Cerebellar cortex (tissue), 1 donor: ENCODE measurements around the gene PAK1.

Experiments used
- DNase-seq: peaks from one replicate; pipeline ENCODE4 v3.0.0-alpha.2; 2015; ENCODE audit warnings: low spot score

PAK1 gene

DNA sequence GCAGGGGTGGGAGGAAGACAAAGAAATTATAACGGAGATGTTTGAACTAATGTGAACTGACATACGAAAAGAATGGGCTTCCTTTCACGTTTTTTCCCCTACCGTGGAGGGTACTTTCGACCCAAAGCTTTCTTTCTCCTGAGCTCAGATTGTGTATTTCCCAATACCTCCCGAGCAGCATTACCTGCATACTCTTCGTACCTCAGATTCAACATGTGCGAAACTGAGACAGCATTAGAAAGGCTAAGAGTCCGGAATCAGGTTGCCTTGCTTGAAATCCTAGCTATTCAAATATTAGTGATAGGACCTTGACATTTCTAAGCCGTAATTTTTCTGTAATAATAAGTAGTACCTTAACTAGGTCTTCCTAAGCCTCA lies 778 bp upstream of the PAK1 start:
- peak; percentile 50 for DNase-seq

DNA sequence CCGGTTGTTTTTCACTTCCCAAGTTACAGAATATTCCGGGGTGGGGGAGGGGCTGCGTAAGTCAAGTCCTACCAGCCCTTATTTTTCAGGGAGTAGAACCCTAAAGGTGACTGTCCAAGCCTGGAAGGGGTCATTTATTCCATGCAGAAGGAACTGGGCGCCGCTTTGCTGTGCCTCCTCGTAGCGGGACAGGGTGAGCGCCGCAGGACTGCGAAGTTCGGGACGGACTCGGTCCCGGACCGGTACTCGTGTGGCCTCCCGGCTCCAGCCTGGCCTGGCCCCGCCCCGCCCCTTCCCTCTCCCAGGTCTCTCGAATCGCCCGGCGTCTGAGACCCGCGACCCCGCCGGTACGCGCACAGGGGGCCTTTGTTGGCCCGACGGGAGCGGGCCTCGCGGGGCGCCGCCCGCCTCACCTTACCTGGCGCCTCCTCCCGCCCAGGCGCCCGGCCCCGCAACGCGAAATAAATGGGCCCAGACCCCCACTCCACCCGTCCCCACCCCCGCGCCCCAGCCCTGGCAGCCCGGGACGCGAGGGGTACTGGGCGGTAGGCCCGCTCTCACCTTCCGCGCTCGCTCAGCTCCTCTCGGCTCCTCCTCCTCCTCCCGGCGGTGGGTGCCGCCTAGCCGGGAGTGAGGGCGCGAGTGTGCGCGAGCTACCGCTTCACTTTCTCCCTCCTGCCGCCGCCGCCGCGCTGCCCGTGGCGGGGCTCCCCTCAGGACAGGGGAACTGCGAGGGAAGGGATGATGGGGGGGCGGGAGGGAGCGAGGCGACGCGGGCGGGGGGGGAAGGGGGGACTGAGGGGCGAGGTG lies 698 bp downstream of the PAK1 start:
- DNase-seq, result peak; percentile 37

DNA sequence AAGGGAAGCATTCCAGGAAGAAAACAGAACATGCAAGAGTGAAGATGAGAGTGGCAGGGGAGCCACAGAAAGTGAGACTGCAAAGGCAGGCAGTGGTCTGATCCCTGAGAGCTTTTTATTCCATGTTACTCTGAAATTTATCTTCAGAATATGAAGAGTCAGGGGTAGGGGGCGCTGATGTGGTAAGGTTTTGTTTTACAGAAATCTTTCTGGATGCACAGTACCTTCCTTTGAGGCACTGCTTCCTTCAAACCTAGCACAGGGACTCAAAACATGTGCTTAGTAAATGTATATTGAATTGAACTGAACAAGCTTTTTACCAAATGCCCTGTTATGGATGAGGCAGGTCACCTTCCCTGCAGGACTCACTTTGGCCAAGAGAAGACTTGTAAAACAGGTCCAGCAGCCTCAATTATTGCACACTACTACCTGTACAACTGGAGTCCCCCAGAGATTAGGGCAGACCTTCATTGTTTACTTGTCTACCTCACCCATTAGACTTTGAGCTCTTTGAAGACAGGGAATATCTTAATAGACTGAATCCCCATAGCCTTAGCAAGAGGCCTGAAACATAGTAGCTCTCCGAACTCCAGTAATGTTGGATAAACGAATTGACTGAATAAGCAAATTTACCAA lies 2.2 kb downstream of the PAK1 start:
- DNase-seq, result peak; percentile 68

DNA sequence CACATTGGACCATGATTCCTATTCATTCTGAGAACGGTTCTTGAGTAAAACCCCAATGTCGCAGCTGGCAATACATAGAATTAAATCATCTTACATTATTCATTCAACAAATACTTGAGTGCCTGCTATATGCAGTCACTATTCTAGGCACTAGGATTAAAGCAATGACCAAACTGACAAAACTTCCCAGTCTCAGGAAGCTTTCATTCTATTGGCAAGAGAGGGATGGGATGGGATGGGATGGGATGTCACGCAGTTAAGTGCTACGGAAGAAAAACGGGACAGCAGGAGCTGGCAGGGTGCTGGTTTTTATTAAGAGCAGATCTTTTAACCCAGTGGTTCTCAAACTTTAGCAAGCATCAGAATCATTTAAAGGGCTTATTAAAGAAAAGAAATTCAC lies 2.9 kb downstream of the PAK1 start:
- DNase-seq, result peak; percentile 25

DNA sequence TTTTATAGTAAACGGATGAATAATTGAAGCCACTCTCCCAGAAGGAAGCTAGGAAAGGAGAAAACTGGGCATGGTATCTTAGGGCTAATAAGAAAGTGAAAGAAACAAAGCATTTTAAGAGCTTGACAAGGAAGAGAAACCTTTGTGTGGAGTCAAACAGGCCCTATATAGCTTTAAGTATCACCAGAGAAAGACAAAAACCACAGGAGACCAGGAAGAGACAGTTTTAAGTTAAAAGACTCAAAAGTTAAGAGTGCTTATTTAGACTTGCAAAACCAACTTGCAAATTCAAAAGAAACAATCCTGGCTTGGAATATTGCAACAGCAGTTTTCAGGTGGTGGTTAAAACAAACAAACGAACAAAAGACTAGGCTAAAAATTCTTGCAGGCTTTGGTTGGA lies 3.4 kb downstream of the PAK1 start:
- DNase-seq, result no peak

DNA sequence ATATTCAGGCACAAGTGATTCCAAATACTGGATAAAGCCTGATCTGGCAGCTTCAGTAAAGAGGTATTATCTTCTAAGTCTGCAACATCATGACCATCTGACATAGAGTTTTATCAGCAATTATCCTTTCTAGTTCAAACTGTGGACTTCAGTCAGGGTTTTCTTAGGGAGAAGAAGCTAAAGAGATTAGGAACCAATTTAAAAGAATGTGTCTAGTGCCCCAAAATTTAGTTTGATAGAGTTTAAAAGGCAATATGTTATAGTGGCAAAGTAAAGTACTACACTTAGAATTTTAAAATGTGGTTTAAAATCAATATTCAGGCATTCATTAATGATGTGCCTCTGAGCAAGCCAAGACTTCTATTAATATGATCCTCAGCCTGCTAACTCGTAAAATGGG lies 5.4 kb downstream of the PAK1 start:
- DNase-seq, result no peak

DNA sequence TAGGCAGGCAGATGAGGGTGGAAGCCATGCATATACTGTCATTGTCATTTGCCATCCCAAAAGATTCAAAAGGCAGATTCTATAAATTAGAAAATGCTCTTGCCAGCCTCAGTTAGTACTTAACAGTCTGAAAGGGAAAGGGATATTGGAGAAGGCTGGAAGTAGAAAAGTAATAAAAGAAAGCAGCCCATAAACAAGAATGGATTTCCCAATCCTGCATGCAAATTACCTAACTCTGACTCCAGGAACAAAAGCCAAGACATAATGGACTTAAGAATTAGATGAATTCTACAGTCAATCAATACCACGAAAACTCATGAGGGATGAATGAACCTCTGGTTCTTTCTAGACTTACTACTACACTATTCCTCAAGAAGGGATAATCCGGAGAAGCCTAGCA lies 5.9 kb downstream of the PAK1 start:
- no peak for DNase-seq

DNA sequence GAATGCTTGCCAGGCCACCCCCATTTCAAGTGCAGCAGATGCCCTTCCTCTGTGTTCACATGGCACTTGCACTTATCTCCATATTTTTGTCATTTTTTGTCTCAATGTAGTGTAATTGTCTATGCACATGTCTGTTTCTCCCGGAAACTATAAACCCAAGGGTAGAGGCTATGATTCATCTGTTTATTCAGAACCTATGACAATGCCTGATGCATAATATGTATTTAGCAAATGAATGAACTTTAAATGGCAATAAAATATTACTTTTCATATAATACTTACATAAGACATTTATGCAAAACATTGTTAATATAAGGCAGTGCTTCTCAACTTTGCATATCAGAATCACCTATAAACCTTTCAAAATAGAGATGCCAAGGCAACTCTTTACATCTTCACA lies 6.7 kb downstream of the PAK1 start:
- no peak for DNase-seq

DNA sequence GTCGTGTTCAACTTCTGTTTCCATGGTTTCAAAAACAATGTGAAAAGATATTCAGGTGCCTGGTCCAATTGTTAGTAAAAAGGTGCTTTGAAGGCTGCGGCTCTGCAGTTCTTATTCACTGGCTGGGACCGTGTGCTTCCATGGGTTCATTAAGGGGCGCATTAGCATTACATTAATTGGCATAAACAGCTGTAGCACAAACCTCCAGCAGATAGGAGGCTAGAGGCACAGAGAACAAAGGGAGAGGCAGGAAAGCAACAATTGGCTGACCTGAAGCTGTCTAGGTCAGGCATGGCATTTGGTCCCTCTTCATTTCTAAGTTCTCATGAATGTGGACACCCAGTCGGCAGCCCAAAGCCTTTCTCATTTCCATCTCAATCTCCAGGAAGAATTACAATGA lies 16.6 kb downstream of the PAK1 start:
- no peak for DNase-seq

DNA sequence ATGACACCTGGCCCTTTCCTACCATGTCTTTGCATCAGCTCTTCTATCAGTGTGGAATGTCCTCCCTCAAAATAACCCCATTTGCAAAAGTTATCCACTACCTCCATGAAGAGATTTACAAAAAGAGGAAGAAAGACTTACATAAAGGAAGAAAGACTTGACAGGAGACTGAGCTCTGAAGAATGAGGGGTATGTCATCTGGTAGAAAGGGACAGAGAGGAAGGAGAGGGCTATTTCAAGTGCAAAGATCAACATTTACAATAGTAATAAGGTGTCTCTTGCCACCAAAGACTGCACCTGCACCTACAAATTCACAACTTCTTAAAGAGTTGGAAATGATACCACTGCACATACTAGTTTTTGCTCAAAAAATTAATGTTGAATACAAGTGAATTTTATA lies 18.2 kb downstream of the PAK1 start:
- no peak for DNase-seq

DNA sequence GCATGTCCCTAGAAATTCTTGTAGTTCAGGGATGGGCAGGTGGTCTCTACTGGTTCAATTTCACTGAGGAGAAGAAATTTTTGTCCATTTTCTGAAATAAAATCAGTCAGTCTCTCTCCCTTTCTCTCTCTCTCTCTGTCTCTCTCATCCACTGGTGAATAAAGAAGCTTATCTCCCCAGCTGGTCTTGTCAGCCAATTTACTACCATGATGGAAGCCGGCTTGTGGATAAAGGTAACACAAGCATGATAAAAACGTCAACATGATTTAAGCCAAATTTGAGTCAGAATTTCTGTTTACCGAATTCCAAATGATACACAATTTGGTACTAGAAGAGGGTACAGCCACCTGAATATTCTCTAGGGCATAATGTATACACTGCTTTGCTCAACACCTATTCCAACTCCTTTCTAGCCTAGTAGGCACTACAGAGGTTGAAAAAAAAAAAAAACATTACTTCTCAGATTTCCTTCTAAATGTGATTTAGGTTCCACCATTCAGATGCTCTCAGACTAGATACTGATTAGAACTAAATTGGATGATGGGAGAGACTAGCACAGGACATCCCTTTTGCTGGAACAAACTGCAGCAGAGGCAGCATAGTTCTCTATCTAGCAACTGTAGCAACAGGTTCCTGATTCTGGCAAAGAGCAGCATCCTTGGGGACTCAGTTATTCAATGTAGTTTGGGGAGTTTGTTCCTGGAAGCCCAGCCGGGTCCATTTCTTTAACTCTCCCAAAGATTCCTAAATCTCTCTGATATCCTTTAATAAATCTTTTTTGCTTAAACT lies 18.8 kb downstream of the PAK1 start:
- DNase-seq, result no peak

DNA sequence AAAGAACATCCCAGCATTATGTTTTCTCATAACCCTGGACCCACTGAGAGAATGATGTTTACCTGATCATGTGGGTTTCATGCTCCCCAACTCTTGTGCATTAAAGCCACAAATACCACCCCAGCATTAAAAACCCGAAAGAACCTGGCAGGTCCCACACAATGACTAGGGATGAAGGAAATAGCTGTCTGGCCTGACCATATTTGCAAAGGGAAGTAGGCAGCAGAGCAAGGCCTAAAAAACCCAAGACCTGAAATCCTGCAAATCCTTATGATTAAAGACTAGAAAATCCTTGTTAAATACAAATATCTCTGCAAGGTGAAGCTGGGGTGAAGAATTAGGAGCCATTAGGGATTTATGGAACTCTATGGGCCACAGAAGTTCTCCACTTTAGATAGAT lies 23.7 kb downstream of the PAK1 start:
- DNase-seq, result no peak

DNA sequence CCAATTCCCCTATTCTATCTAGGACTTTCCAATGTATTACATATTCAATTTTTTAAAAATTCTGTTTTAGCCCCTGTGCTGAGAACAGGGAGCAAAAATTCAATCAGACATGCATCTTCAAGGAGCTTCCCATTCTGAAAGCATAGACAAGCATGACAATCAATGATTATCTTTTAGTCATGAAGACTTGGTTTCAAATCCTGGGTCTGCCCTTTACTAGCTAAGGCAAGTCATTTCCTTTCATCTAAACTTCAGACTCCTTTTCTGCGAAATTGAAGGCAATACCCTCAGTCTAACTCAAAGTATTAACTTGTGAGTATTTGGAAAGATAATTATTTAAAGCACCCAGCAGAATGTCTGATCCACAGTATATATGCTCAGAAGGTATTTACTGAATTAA lies 24.1 kb downstream of the PAK1 start:
- DNase-seq, result no peak

DNA sequence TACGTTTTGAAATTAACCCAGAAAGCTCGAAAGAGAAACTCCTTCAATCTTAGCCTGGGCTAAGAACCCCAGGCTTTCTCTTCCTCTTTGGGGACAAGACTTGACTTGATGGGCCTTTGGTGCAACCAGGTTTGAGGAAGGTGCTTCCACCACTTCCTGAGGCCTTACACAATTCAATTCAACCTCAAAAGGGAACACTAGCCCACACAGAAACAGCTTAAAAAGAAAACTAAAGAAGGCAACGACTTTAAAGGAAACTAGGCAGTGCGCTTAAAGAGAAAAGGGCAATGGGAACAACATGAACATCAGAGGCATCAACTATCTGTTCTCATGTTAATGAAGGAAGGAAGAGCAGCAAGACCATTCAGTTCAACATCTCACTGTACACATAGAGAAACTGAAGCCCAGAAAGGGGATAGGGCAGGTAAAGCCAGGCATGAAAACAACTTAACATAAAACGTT lies 24.8 kb downstream of the PAK1 start:
- DNase-seq, result no peak

DNA sequence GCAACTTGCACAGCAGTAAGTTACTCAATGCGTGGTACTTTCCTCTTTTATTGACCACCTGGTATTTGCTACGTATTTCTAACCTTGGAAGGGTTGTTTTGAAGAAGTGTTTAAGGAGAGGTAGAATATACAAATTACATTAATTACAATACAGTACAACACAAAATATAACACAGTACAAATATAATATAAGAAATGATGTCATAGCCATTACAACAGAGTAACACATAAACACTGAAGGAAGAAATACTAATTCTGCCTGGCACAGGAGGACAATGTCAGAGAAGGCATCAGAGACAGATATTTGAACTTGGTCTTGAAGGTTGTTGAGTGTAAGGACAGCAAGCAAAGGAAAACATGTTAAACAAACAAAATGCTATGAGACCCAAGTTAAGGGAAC lies 25.6 kb downstream of the PAK1 start:
- DNase-seq, result no peak

DNA sequence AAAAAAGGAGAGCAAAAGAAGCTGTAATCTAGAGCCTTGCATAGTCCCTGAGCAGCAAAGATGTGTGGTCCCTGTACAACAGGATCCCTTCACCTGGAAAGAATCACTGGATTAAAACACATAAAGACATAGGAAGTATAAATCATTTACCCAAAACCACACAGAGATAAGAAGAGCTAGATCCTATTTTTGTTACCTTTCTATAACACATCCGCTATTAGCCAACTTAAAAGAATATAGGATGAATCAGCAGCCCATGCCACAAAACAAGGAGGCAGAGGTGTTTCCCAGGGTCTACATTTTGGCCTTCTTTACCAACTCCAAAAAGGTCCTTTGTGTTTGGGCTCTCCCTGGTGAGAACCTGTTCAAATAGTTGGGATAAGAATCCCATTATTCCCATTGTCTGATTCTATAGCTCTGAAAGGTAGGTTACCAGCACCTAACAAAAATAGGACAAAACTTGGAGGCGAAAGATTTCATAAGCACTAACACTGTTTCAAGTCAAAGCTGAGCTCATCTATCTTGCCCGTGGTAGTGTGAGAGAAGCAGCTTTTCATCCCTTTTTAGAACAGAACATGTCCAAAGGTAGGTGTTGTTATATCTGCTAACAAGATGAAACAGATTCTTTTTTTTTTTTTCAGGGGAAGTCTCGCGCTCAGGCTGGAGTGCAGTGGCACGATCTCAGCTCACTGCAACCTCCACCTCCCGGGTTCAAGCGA lies 26.8 kb downstream of the PAK1 start:
- DNase-seq, result no peak

DNA sequence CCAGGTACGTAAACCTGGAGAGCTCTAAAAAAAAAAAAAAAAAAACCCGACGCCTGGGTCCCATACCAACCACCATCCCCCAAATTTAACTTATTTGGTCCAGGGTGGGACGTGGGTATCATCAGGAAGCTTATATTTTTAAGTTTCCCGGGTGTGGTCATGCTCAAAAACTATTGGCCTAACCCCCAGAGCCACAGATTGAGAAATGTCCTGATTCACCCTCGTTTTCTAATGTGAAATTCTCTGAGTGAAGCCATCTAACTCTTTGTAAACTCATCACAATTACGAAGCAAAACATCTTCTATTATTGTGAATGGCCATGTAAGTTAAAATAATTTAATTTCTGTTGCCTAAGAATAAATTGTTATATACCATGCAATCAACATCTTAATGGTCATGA lies 29.6 kb downstream of the PAK1 start:
- no peak for DNase-seq

DNA sequence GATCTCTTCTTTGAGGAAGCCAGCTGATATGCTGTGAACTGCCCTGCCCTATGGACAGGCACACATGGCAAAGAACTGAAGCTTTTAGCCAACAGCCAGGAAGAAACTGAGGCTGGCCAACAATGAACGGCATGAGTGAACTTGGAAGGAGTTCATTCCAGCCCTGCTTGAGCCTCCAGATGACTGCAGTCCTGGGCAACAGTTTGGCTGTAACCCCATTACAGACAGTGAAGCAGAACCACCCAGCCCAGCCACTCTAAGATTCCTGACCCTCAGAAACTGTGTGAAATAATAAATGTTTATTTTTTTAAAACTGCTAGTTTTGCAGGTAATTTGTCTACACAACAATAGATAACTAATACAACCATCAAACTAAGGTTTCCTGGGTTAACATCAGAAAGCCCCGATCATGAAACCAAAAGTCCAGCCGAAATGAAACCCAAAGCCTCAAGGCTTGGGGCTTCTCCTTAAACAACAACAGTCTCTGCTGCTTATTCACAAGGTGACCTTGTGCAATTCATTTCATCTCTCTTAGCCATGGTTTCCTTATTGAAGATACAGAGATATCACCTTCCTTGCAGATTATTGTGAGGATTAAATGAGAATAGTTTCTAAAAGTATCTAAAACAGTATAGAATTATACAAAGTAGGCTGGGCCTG lies 31.4 kb downstream of the PAK1 start:
- no peak for DNase-seq

DNA sequence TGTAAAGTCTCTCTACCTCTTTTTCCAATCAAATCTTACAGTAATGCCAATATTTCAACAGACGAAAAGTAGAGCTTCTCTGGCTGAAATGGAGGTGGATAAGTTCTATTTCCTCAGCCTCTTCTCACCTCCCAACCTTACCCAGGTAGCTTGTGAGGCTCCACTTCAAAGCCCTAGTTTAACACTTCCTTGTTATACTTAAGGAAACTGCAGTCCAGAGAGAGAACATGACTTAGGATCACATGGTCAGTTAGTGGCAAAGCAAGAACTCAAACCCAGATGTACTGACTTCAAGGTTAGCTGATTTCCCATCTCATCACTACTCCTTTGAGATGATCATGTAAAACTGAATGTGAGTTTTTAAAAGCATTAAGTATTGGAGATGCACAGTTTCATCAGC lies 32.5 kb downstream of the PAK1 start:
- no peak for DNase-seq

DNA sequence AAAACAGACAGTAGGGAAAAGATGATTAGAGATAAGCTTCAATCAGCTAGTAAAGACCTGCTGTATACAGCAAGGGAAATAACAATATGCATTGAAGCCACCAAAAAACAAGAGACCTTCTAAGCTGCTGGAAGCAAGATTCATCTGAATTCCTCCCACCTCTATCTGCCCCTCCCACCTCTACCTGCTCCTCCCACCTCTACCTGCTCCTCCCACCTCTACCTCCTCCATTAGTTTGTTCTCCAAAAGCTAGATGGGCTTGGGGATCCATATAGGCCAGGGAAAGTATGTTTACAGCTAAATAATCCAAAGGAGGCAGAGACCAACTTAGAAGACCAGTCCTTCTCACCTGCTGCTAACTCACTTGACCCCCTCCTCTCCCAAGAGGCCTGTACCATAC lies 33.2 kb downstream of the PAK1 start:
- no peak for DNase-seq

DNA sequence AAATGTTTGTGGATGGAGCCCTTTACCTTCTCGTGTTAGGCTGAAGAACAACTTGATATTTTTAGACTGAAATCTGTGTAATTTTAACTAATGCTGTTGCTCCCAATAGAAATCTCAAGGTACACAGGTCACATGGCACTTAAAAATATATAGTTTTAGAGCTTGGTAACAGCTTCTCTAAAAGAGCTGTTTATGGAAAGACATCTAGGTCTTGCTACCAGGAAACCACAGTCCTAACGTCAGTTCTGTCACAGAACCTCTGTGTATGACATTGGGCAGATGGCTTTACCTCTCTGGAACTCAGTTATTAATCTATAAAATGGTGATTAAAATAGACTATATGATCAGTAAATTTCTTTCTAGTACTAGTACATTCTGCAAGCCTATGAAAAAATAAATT lies 35.4 kb downstream of the PAK1 start:
- no peak for DNase-seq

DNA sequence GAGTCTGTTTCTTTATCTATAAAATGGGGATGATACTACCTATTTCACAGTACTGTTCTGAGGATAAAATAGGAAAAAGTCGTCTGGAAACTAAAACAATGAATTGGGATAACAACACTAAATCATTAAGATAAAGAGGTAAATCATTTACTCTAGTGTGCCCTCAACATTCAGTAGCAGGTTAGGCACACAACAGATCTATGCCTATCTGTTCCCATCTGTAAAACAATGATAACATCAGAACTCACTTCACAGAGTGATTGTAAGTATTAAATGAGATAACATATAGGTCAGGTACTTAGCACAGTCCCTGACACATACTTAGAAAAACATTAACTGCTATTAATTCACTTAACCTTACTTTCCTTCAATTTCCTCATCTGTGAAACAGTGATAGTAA lies 36.9 kb downstream of the PAK1 start:
- no peak for DNase-seq
